Retinal pigment epithelial cell (primary cell): ENCODE measurements around the gene CHORDC1.

Experiments
- DNase-seq: peaks from one replicate; pipeline ENCODE4 v3.0.0-alpha.2; 2010; ENCODE audit warnings: low read depth
- H3K4me3 ChIP-seq: 2 replicates; pipeline ENCODE4 v1.5.1; 2011; ENCODE audit warnings: mild to moderate bottlenecking, low read length, control low read depth, moderate library complexity
- CTCF ChIP-seq: conservative IDR thresholded peaks from 2 replicates; pipeline ENCODE4 v1.5.1; 2011; ENCODE audit warnings: low read depth, low read length, control low read depth, inconsistent platforms

CHORDC1 gene

GRCh38 chr11:90204407-90204806 is 18.4 kb downstream of the CHORDC1 start:
- no peak for DNase-seq
- H3K4me3 ChIP-seq = no peak overlapping the region
- no peak for TF ChIP-seq CTCF

GRCh38 chr11:90202342-90202741 is 20.5 kb downstream of the CHORDC1 start:
- TF ChIP-seq CTCF = no peak
- no peak for DNase-seq
- no peak overlapping the region for H3K4me3 ChIP-seq

GRCh38 chr11:90197377-90197776 is 25.5 kb downstream of the CHORDC1 start:
- H3K4me3 ChIP-seq = no peak overlapping the region
- DNase-seq = no peak
- TF ChIP-seq CTCF = no peak

- DNase-seq = no peak
- no peak overlapping the region for H3K4me3 ChIP-seq
- no peak for TF ChIP-seq CTCF
Measured at GRCh38 chr11:90192869-90193582, 29.8 kb downstream of the CHORDC1 start.

GRCh38 chr11:90189011-90189410 is 33.8 kb downstream of the CHORDC1 start:
- DNase-seq = no peak
- H3K4me3 ChIP-seq = no peak overlapping the region
- TF ChIP-seq CTCF = no peak

- TF ChIP-seq CTCF = no peak
- H3K4me3 ChIP-seq = no peak overlapping the region
- DNase-seq = no peak
Measured at GRCh38 chr11:90187839-90188238, 35.0 kb downstream of the CHORDC1 start.

- DNase-seq = no peak
- no peak for TF ChIP-seq CTCF
- H3K4me3 ChIP-seq = no peak overlapping the region
Measured at GRCh38 chr11:90179923-90180322, 42.9 kb downstream of the CHORDC1 start.
